NT2/D1 (cell line): ENCODE measurements around the gene KCNK15.

Experiments
- SUZ12 ChIP-seq: IDR thresholded peaks from 2 replicates; pipeline ENCODE4 v1.6.1; 2011; ENCODE audit not compliant: insufficient read length, insufficient read depth; ENCODE audit errors: extremely low read depth
- YY1 ChIP-seq: IDR thresholded peaks from 2 replicates; pipeline ENCODE4 v1.6.1; 2011; ENCODE audit not compliant: insufficient read length, insufficient read depth
- ZNF274 ChIP-seq: IDR thresholded peaks from 2 replicates; pipeline ENCODE4 v1.6.1; 2011; ENCODE audit warnings: mild to moderate bottlenecking, low read depth, low read length

- no peak for TF ChIP-seq ZNF274
- TF ChIP-seq YY1 = no peak
- TF ChIP-seq SUZ12 = no peak
Observed at GRCh38 chr20:44743916-44744655, 1.6 kb upstream of the KCNK15 start.
